HTR-8/SVneo (cell line): ENCODE data around the gene SZT2.
"Not testable (repeated sequence)": the region's sequence is repeated elsewhere in the genome, so short reads cannot be mapped to it uniquely, and the experiment has no call there.

Source experiments
- DNase-seq: peaks from one replicate; pipeline ENCODE4 v3.0.0; 2011; ENCODE audit warnings: low spot score, mixed read lengths; ENCODE audit not compliant: insufficient read length
- FAIRE-seq: peaks from 2 replicates; lab custom pipeline; 2011; peaks lifted over from hg19 to GRCh38; lab: Jason Lieb, UNC

SZT2 gene

DNA sequence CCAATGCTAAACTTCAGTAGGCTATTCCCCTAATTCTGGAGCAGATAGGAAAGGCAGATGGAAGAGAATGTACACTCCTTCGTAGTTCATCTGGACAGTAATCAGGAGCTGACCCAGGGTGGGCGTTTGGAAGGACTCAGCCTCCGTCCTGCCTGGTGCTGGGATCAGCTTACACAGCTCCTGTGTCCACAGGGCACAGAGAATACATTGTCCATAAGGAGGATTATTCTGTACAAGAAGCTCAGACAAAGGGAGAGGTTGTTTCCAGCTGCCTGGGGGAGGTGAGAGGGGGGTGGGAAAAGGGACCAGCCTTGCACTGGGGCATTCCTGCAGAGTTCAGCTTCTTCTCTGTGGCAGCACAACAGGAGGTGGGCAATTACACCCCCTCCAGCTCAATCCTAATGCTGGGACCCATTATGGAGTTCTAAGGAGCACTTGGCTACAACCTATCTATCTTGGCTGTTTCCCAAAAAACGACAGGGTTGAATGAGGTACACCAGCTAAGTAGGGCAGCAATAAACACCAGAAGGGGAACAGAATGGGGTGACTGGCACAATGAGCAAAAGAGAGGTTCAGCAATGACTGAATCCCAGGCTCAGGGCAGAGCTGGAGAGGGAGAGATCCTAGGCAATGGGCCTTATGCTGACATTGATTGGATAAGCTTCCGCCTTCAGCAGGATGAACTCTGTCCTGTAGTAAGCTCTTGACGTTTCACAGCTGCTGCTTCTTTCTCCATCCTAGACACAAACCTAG is 7.5 kb upstream of the SZT2 start:
- FAIRE-seq = no peak
- no peak for DNase-seq

GRCh38 chr1:43383449-43383848 is 6.2 kb upstream of the SZT2 start:
- no peak for DNase-seq
- no peak for FAIRE-seq

- DNase-seq (no peak), FAIRE-seq (no peak)
Observed at GRCh38 chr1:43386676-43387075, 3.0 kb upstream of the SZT2 start.

- DNase-seq (no peak), FAIRE-seq (no peak)
Observed at GRCh38 chr1:43387976-43388599, 1.6 kb upstream of the SZT2 start.

DNA sequence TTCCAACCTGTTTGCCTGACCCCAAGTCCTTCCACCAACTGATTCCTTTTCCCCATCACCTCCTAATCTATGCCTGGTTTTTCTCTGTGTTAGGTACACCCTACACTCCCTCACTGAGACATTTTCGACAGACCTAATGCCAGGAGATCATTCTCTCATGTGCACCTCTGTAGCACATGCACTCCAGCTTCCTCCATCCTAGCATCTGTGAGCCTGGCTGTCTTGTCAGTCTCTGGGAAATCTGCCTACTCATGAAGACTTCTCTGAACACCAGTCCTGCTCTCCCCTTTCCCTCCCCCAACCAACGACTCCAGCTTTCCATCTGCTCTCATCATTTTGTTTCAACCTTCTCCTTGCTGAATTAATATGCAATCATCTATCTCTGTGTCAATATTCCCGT is 1.1 kb upstream of the SZT2 start:
- DNase-seq (no peak), FAIRE-seq (no peak)

DNA sequence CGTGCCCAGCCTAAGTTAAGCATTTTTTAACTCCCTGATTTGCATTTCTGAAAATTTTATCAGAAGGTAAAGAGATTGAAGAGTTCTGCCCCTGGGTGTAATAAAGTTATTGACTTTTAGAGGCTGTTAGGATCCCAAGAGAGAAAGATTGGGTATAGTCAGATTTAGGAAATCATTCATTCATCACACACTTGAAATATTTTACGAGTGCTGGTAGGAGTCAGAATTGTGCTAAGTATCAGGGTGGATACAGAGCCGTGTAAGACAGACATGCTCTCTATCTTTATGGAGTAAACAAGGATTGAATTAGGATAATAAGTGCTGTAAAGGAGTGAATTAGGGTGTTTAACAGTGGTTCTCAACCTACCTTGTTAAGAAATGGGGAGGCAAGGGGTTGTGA is 3.0 kb downstream of the SZT2 start:
- DNase-seq (no peak), FAIRE-seq (no peak)

- FAIRE-seq = no peak
Observed at GRCh38 chr1:43395523-43395922, 5.8 kb downstream of the SZT2 start.

DNA sequence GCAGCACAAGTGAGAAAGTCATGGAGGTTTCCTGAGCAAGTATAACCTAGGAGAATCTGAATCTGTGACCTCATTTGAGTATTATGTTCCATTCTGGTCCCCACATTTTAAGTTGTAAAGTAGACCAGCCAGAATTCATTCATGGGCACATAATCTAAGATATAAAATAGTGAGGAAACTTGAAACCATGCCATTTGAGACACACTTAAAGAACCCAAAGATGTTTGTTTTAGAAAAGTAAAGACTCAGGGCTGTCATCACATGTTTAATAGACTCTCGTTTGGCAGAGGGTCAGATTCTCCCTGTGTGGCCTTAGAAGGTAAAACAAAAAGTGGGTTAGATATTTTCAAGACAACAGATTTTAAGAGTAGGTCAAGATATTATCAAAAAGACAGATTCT is 6.4 kb downstream of the SZT2 start:
- DNase-seq (no peak), FAIRE-seq (no peak)

More at GRCh38 chr1:43395523-43395922, 5.8 kb downstream of the SZT2 start:
- DNase-seq = no peak

DNA sequence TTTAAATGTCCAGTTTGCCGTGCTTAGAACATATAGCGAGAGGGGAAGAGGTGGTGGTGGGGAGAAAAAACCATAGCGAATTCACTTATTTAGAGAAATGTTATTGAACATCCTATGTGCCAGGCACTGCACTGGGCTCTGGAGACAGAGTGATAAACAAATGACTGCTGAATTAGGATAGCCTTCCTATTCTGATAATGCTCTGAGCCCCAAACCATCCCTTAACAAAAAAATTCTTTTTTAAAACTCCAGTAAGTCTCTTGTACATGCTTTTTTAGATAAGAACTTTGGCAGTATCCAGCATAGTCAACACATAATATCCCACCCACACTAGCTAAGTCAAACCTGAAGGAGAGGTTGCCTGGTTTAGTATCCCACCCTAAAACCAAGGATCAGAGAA is 8.5 kb downstream of the SZT2 start:
- FAIRE-seq (no peak), DNase-seq (no peak)

DNA sequence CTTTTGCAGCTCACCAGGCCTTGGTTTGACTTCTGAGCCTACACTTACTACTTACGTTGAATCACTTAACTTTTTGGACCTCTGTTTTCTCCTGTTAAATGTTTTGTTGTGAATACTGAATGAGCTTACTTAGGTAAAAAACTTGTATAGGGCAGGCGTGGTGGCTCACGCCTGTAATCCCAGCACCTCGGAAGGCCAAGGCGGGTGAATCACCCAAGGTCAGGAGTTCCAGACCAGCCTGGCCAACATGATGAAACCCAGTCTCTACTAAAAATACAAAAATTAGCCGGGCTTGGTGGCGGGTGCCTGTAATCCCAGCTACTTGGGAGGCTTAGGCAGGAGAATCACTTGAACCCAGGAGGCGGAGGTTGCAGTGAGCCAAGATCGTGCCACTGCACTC is 10.7 kb downstream of the SZT2 start:
- FAIRE-seq, DNase-seq: not testable (repeated sequence)

DNA sequence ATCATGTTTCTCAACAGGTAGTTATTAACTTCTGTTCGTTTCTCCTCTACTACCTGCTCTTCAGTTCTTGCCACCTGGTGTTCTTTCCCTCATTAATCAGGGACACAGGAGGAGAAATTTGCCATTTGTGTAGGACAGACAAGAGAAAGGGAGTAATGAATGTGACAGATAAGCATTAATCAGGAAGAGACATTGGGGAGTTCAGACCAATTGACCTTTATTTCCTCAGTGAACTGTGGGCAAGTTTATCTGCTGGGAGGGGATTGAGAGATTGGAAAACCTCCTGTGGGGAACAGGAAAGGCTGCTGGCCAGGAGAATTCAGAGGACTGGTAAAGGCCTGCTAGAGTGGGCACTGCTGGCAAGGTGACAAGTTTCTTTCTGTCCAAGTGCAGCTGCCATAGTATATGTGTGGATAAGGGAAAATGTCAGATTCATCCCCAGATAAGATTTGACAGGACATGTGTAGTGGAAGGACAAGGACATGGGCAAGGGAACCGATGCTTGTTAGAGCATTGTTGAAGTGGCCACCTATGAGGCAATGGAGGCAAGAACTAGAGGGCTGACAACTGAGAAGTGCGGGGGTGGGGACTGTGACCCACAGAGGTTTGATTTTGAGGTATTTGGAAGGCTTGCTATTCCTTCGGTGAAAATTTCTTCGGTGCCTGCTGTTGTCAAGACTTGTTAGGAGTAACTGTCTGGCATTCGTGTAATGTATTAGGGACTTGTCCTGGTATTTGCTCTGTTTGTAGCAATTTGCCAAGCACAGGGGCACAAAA is 12.6 kb downstream of the SZT2 start:
- FAIRE-seq (no peak), DNase-seq (no peak)

GRCh38 chr1:43404353-43404752 is 14.7 kb downstream of the SZT2 start:
- no peak for FAIRE-seq
- no peak for DNase-seq

- FAIRE-seq (no peak), DNase-seq (no peak)
Observed at GRCh38 chr1:43405219-43405875, 15.6 kb downstream of the SZT2 start.

- FAIRE-seq = no peak
- no peak for DNase-seq
Observed at GRCh38 chr1:43405876-43406234, 16.2 kb downstream of the SZT2 start.

- DNase-seq (no peak), FAIRE-seq (no peak)
Observed at GRCh38 chr1:43410571-43410970, 20.9 kb downstream of the SZT2 start.

DNA sequence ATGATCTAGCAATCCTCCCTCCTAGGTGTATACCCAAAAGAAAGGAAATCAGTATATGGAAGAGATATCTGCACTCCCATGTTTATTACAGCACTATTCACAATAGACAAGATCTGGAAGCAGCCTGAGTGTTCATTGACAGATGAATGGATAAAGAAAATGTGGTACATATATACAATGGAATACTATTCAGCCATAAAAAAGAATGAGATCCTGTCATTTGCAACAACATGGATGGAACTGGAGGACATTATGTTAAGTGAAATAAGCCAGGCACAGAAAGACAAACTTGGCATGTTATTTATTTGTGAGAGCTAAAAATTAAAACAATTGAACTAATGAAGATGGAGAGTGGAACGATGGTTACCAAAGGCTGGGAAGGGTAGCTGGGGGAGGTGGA is 23.7 kb downstream of the SZT2 start:
- not testable (repeated sequence) for DNase-seq, FAIRE-seq

DNA sequence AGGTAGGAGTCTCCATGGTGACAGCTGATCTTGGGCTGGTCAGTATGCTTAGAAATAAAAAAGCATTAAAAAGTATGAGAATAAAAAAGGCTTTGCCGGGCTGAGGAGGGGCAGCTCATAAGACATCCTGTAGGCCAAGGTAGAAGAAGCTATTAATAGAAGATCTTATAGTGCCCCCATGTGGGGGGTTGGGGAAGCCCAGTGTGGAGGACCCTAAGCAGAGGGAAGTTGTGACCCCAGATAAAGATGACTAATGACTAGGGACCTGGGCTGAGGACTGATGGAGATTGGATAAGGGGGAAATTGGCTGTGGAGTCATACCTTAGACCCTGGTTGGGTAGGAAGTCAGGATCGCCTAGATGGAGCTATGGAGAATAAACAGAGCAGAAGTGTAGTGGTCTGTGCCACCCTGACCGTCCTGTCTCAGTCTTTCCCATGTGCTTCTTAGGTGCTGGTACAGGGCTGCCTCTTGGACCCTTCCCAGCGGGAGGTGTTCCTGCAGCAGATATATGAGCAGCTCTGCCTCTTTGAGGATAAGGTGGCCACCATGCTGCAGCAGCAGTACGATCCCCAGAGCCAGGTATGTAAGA is 25.0 kb downstream of the SZT2 start:
- DNase-seq (peak; percentile 53), FAIRE-seq (no peak)

- no peak for FAIRE-seq
- no peak for DNase-seq
Observed at GRCh38 chr1:43415901-43416300, 26.2 kb downstream of the SZT2 start.

- FAIRE-seq (no peak), DNase-seq (no peak)
Observed at GRCh38 chr1:43418858-43419257, 29.2 kb downstream of the SZT2 start.

- FAIRE-seq (no peak), DNase-seq (no peak)
Observed at GRCh38 chr1:43419627-43420425, 30.1 kb downstream of the SZT2 start.
